ENCODE data around the gene MXRA7.
"Not testable (repeated sequence)": the region's sequence is repeated elsewhere in the genome, so short reads cannot be mapped to it uniquely, and the experiment has no call there.

MXRA7 gene

GRCh38 chr17:76710863-76711611 lies at the start of gene MXRA7:
Gene MXRA7, minus strand, starts transcription at chr17:76710965. Its CDS starts 19 bp downstream, at chr17:76710946.
- peak; percentile 78 for DNase-seq

GRCh38 chr17:76758570-76758969 lies 47.8 kb upstream of the MXRA7 start:
- no peak for DNase-seq

GRCh38 chr17:76757256-76757655 lies 46.5 kb upstream of the MXRA7 start:
- DNase-seq = no peak

- no peak for DNase-seq
Observed at GRCh38 chr17:76755285-76755684, 44.5 kb upstream of the MXRA7 start.

- no peak for DNase-seq
Observed at GRCh38 chr17:76753061-76753961, 42.5 kb upstream of the MXRA7 start.

GRCh38 chr17:76752006-76752405 lies 41.2 kb upstream of the MXRA7 start:
- DNase-seq = no peak

- DNase-seq = no peak
Observed at GRCh38 chr17:76751416-76751993, 40.7 kb upstream of the MXRA7 start.

- no peak for DNase-seq
Observed at GRCh38 chr17:76748657-76749056, 37.9 kb upstream of the MXRA7 start.

- no peak for DNase-seq
Observed at GRCh38 chr17:76747716-76748363, 37.1 kb upstream of the MXRA7 start.

GRCh38 chr17:76745785-76746184 lies 35.0 kb upstream of the MXRA7 start:
- DNase-seq = not testable (repeated sequence)

- DNase-seq = no peak
Observed at GRCh38 chr17:76744747-76745146, 34.0 kb upstream of the MXRA7 start.

GRCh38 chr17:76742958-76743357 lies 32.2 kb upstream of the MXRA7 start:
- no peak for DNase-seq

- DNase-seq = no peak
Observed at GRCh38 chr17:76740329-76741118, 29.8 kb upstream of the MXRA7 start.

GRCh38 chr17:76739568-76740115 lies 28.9 kb upstream of the MXRA7 start:
- not testable (repeated sequence) for DNase-seq

GRCh38 chr17:76738468-76738850 lies 27.7 kb upstream of the MXRA7 start:
- DNase-seq = no peak

GRCh38 chr17:76737676-76738467 lies 27.1 kb upstream of the MXRA7 start, which contains the start of gene MFSD11:
Gene MFSD11, plus strand, starts transcription at chr17:76738119. Its CDS starts 234 bp downstream, at chr17:76738353.
- DNase-seq = peak; percentile 94

GRCh38 chr17:76737082-76737675 lies 26.4 kb upstream of the MXRA7 start, which contains the start of gene SRSF2:
Gene SRSF2, minus strand, starts transcription at chr17:76737331. Its CDS starts 171 bp downstream, at chr17:76737160.
- DNase-seq = peak; percentile 99

- peak; percentile 84 for DNase-seq
Observed at GRCh38 chr17:76736349-76737081, 25.8 kb upstream of the MXRA7 start.

GRCh38 chr17:76735586-76736348 lies 25.0 kb upstream of the MXRA7 start:
- DNase-seq = no peak

Measured in activated CD8-positive, alpha-beta memory T cell treated with anti-CD3 and anti-CD28 coated beads, Interleukin-2, amount 50 U/mL, for 48 hours (primary cell).